CD4-positive, alpha-beta T cell treated with Interferon alpha-2 for 1 hour (primary cell): ENCODE results near the gene ACOXL.

Experiments
- DNase-seq, 2 donors: peaks; one replicate each; pipeline ENCODE4 v3.0.0-alpha.2; 2020 to 2022

Gene ACOXL

GRCh38 chr2:111118981-111119821, 386.8 kb downstream of the ACOXL start:
- DNase-seq, result peak; percentile 7 to 39

- DNase-seq, result no peak
Observed at GRCh38 chr2:111119822-111120252, 387.5 kb downstream of the ACOXL start.

- DNase-seq, result peak; percentile 91 to 95
Observed at GRCh38 chr2:111120253-111121027, 388.1 kb downstream of the ACOXL start, which contains the start of gene BCL2L11. Gene BCL2L11, plus strand, starts transcription at chr2:111120914. Its CDS starts 2,832 bp downstream, at chr2:111123746.

- peak; percentile 21 to 38 for DNase-seq
Observed at GRCh38 chr2:111121028-111121827, 388.9 kb downstream of the ACOXL start.

GRCh38 chr2:111121828-111122630, 389.7 kb downstream of the ACOXL start:
- DNase-seq, result peak; percentile 80 to 87

GRCh38 chr2:111122631-111123421, 390.5 kb downstream of the ACOXL start:
- peak; percentile 35 to 41 for DNase-seq

GRCh38 chr2:111123751-111124150, 391.4 kb downstream of the ACOXL start:
- no peak for DNase-seq

- DNase-seq, result no peak
Observed at GRCh38 chr2:111126581-111126980, 394.2 kb downstream of the ACOXL start.

- DNase-seq, result no peak
Observed at GRCh38 chr2:111127351-111127750, 395.0 kb downstream of the ACOXL start.

GRCh38 chr2:111128096-111128495, 395.7 kb downstream of the ACOXL start:
- DNase-seq, result no peak

- DNase-seq, result no peak
Observed at GRCh38 chr2:111133603-111134002, 401.2 kb downstream of the ACOXL start.

GRCh38 chr2:111134055-111134454, 401.7 kb downstream of the ACOXL start:
- DNase-seq, result no peak

- no peak for DNase-seq
Observed at GRCh38 chr2:111135237-111135909, 403.0 kb downstream of the ACOXL start.

GRCh38 chr2:111135910-111136297, 403.5 kb downstream of the ACOXL start:
- DNase-seq, result no peak

GRCh38 chr2:111138839-111139238, 406.5 kb downstream of the ACOXL start:
- no peak for DNase-seq

- no peak for DNase-seq
Observed at GRCh38 chr2:111139637-111140317, 407.4 kb downstream of the ACOXL start.

- no peak for DNase-seq
Observed at GRCh38 chr2:111140815-111141214, 408.4 kb downstream of the ACOXL start.

- DNase-seq, result no peak
Observed at GRCh38 chr2:111142101-111142500, 409.7 kb downstream of the ACOXL start.

- DNase-seq, result no peak
Observed at GRCh38 chr2:111143107-111143842, 410.9 kb downstream of the ACOXL start.
